Naive thymus-derived CD8-positive, alpha-beta T cell (primary cell): ENCODE results near the gene SOX3. TPM values are rescaled to one million over a fixed set of nuclear protein-coding genes. Genes with fewer than 3 reads are reported as not detected.

Experiments used
- ATAC-seq, 2 donors: fragments of 150-1000 bp; cut with Tn5 transposase in 1 of 2; sonication (Bioruptor Pico), chemical (Tn5 transposase) in 1 of 2; 1 replicate in 1 of 2; 2 replicates in 1 of 2; pipeline ENCODE4 v1.10.0; 2021; ENCODE audit warnings: mild to moderate bottlenecking in 2 of 2, moderate library complexity in 2 of 2
- POLR2A ChIA-PET: fragments of 350-600 bp; sonication (Branson Sonifier 250); formaldehyde crosslinking; loops from one replicate; lab custom pipeline; 2021; ENCODE audit warnings: antibody characterized with exemption; lab: Charles Lee
- DNase-seq, 10 donors: peaks; one replicate each; pipeline versions ENCODE4 v3.0.0 to v3.0.0-alpha.2; 2020 to 2022
- H3K27ac Mint-ChIP-seq, 10 donors: one replicate each; pipeline ENCODE4 v1.8.0; 2020 to 2022; ENCODE audit warnings: mild to moderate bottlenecking in 10 of 10, mixed read lengths in 10 of 10, moderate library complexity in 4 of 10, inconsistent platforms in 1 of 10
- H3K27me3 Mint-ChIP-seq, 5 donors: one replicate each; pipeline ENCODE4 v1.8.0; 2021 to 2022; ENCODE audit warnings: mixed read lengths in 5 of 5
- H3K36me3 Mint-ChIP-seq, 3 donors: one replicate each; pipeline ENCODE4 v1.8.0; 2020 to 2022; ENCODE audit warnings: mixed read lengths in 3 of 3, mild to moderate bottlenecking in 2 of 3, inconsistent platforms in 1 of 3
- H3K4me1 Mint-ChIP-seq, 4 donors: one replicate each; pipeline ENCODE4 v1.8.0; 2021 to 2022; ENCODE audit warnings: mixed read lengths in 4 of 4
- H3K4me3 Mint-ChIP-seq, 10 donors: one replicate each; pipeline ENCODE4 v1.8.0; 2020 to 2022; ENCODE audit warnings: mild to moderate bottlenecking in 10 of 10, mixed read lengths in 10 of 10, moderate library complexity in 6 of 10, inconsistent platforms in 1 of 10
- H3K9me3 Mint-ChIP-seq, 9 donors: one replicate each; pipeline ENCODE4 v1.8.0; 2020 to 2022; ENCODE audit warnings: mixed read lengths in 9 of 9, mild to moderate bottlenecking in 3 of 9, inconsistent platforms in 1 of 9, moderate library complexity in 1 of 9
- polyA plus RNA-seq, 3 donors: library from polyadenylated mRNA; unstranded; fragments of 300-500 nt; fragmentation: Illumina TruSeq; gene quantifications; one replicate each; pipeline ENCODE4 v1.2.3, GENCODE V29; 2021
- total RNA-seq, 8 experiments: library from RNA in 2 of 8; stranded (reverse) in 2 of 8; gene quantifications; one replicate each; pipeline ENCODE4 v1.2.3 and lab custom pipeline; 2021 to 2026

SOX3 gene
- total and polyA plus RNA-seq, 5 experiments from 2014 or later: not detected

- Mint-ChIP-seq H3K27me3 (peaks cover 1 to 57% (median 27%) of the 10 kb centered on the region in 5 donors), H3K36me3 (peaks cover 0 to 2% (median 0%) of the 10 kb centered on the region in 3 donors), H3K9me3 (peaks cover 0 to 4% (median 0%) of the 10 kb centered on the region in 9 donors), H3K4me1 (peaks cover 0 to 7% (median 4%) of the 10 kb centered on the region in 4 donors), H3K27ac (no peak overlapping the region), H3K4me3 (no peak overlapping the region)
- DNase-seq: no peak
- POLR2A ChIA-PET: no interaction called here
- ATAC-seq: no peak
Observed at GRCh38 chrX:140507223-140507981, 2.5 kb upstream of the SOX3 start.

- Mint-ChIP-seq H3K4me1 (peaks cover 0 to 9% (median 4%) of the 10 kb centered on the region in 4 donors), H3K27me3 (peaks cover 6 to 68% (median 31%) of the 10 kb centered on the region in 5 donors), H3K9me3 (peaks cover 0 to 8% (median 0%) of the 10 kb centered on the region in 9 donors), H3K36me3 (peaks cover 0 to 4% (median 2%) of the 10 kb centered on the region in 3 donors), H3K4me3 (peak overlapping the region in 2 of 10 donors; percentile 7 to 18), H3K27ac (peak overlapping the region in 1 of 10 donors; percentile 35)
- no peak for ATAC-seq
- POLR2A ChIA-PET: no interaction called here
- no peak for DNase-seq
Observed at GRCh38 chrX:140505421-140506337, 810 bp upstream of the SOX3 start.

- Mint-ChIP-seq H3K9me3 (peaks cover 0 to 9% (median 0%) of the 10 kb centered on the region in 9 donors), H3K4me3 (peak overlapping the region in 1 of 10 donors; percentile 44), H3K27me3 (peaks cover 9 to 65% (median 36%) of the 10 kb centered on the region in 5 donors), H3K27ac (no peak overlapping the region), H3K36me3 (peaks cover 0 to 8% (median 2%) of the 10 kb centered on the region in 3 donors), H3K4me1 (peaks cover 0 to 9% (median 4%) of the 10 kb centered on the region in 4 donors)
- POLR2A ChIA-PET: no interaction called here
- ATAC-seq: no peak
- DNase-seq: no peak
Observed at GRCh38 chrX:140503714-140504351, 1.0 kb downstream of the SOX3 start.

- peaks cover 0 to 8% (median 2%) of the 10 kb centered on the region in 3 donors for H3K36me3 Mint-ChIP-seq
- peaks cover 13 to 65% (median 39%) of the 10 kb centered on the region in 5 donors for H3K27me3 Mint-ChIP-seq
- DNase-seq (no peak), ATAC-seq (no peak)
- POLR2A ChIA-PET: no interaction called here
- peaks cover 0 to 9% (median 4%) of the 10 kb centered on the region in 4 donors for H3K4me1 Mint-ChIP-seq
- no peak overlapping the region for H3K27ac Mint-ChIP-seq
- H3K4me3 Mint-ChIP-seq: peak overlapping the region; percentile 22 to 64 (median 62)
- peaks cover 0 to 10% (median 0%) of the 10 kb centered on the region in 9 donors for H3K9me3 Mint-ChIP-seq
Observed at GRCh38 chrX:140503238-140503601, 1.6 kb downstream of the SOX3 start.

GRCh38 chrX:140502491-140503237, 2.2 kb downstream of the SOX3 start:
- peak overlapping the region in 7 of 10 donors; percentile 22 to 64 (median 62) for H3K4me3 Mint-ChIP-seq

GRCh38 chrX:140501940-140502468, 2.9 kb downstream of the SOX3 start:
- Mint-ChIP-seq H3K4me3 (peak overlapping the region in 5 of 10 donors; percentile 26 to 44 (median 30)), H3K27ac (peak overlapping the region in 1 of 10 donors; percentile 59), H3K9me3 (peaks cover 0 to 10% (median 0%) of the 10 kb centered on the region in 9 donors), H3K4me1 (peaks cover 0 to 9% (median 4%) of the 10 kb centered on the region in 4 donors), H3K36me3 (peaks cover 0 to 8% (median 2%) of the 10 kb centered on the region in 3 donors), H3K27me3 (peaks cover 13 to 56% (median 39%) of the 10 kb centered on the region in 5 donors)
- no peak for DNase-seq
- POLR2A ChIA-PET: no interaction called here
- ATAC-seq: no peak

More at GRCh38 chrX:140502491-140503237, 2.2 kb downstream of the SOX3 start:
- H3K4me1 Mint-ChIP-seq: peaks cover 0 to 9% (median 4%) of the 10 kb centered on the region in 4 donors
- H3K27ac Mint-ChIP-seq: no peak overlapping the region
- peaks cover 0 to 8% (median 2%) of the 10 kb centered on the region in 3 donors for H3K36me3 Mint-ChIP-seq
- ATAC-seq: no peak
- POLR2A ChIA-PET: no interaction called here
- no peak for DNase-seq
- H3K9me3 Mint-ChIP-seq: peaks cover 0 to 10% (median 0%) of the 10 kb centered on the region in 9 donors
- peaks cover 13 to 62% (median 43%) of the 10 kb centered on the region in 5 donors for H3K27me3 Mint-ChIP-seq

GRCh38 chrX:140501321-140501720, 3.5 kb downstream of the SOX3 start:
- DNase-seq (no peak), ATAC-seq (no peak)
- H3K9me3 Mint-ChIP-seq: peaks cover 0 to 7% (median 0%) of the 10 kb centered on the region in 9 donors
- no peak overlapping the region for H3K27ac Mint-ChIP-seq
- no peak overlapping the region for H3K4me3 Mint-ChIP-seq
- peaks cover 0 to 9% (median 4%) of the 10 kb centered on the region in 4 donors for H3K4me1 Mint-ChIP-seq
- POLR2A ChIA-PET: no interaction called here
- peaks cover 15 to 50% (median 38%) of the 10 kb centered on the region in 5 donors for H3K27me3 Mint-ChIP-seq
- H3K36me3 Mint-ChIP-seq: peaks cover 0 to 8% (median 2%) of the 10 kb centered on the region in 3 donors

GRCh38 chrX:140500441-140500840, 4.4 kb downstream of the SOX3 start:
- peak overlapping the region in 1 of 10 donors; percentile 8 for H3K4me3 Mint-ChIP-seq
- ATAC-seq (no peak), DNase-seq (no peak)
- no peak overlapping the region for H3K27ac Mint-ChIP-seq
- H3K27me3 Mint-ChIP-seq: peaks cover 15 to 49% (median 36%) of the 10 kb centered on the region in 5 donors
- peaks cover 0 to 9% (median 4%) of the 10 kb centered on the region in 4 donors for H3K4me1 Mint-ChIP-seq
- peaks cover 0 to 8% (median 2%) of the 10 kb centered on the region in 3 donors for H3K36me3 Mint-ChIP-seq
- H3K9me3 Mint-ChIP-seq: peaks cover 0 to 7% (median 0%) of the 10 kb centered on the region in 9 donors
- POLR2A ChIA-PET: no interaction called here

- Mint-ChIP-seq H3K4me1 (no peaks in the 10 kb centered on the region), H3K4me3 (no peak overlapping the region), H3K27ac (no peak overlapping the region), H3K36me3 (peaks cover 0 to 4% (median 0%) of the 10 kb centered on the region in 3 donors), H3K27me3 (peaks cover 14 to 31% (median 22%) of the 10 kb centered on the region in 5 donors), H3K9me3 (peaks cover 0 to 16% (median 0%) of the 10 kb centered on the region in 9 donors)
- POLR2A ChIA-PET: no interaction called here
- ATAC-seq (no peak), DNase-seq (no peak)
Observed at GRCh38 chrX:140495739-140496138, 9.1 kb downstream of the SOX3 start.

- ATAC-seq (no peak), DNase-seq (no peak)
- POLR2A ChIA-PET: no interaction called here
- Mint-ChIP-seq H3K27ac (no peak overlapping the region), H3K9me3 (peaks cover 0 to 9% (median 0%) of the 10 kb centered on the region in 9 donors), H3K27me3 (peaks cover 4 to 11% (median 6%) of the 10 kb centered on the region in 5 donors), H3K4me1 (no peaks in the 10 kb centered on the region), H3K36me3 (no peaks in the 10 kb centered on the region), H3K4me3 (no peak overlapping the region)
Observed at GRCh38 chrX:140492066-140492994, 12.5 kb downstream of the SOX3 start.
